Upper lobe of right lung (tissue), 1 donor: ENCODE data around the gene CEBPE. TPM values are rescaled to one million over a fixed set of nuclear protein-coding genes. Genes with fewer than 3 reads are reported as not detected.

Source experiments
- ATAC-seq: fragments of 200-7000 bp; cut with Tn5 transposase; one replicate; pipeline ENCODE4 v1.9.1; 2020; ENCODE audit warnings: mild to moderate bottlenecking, moderate library complexity
- DNase-seq: peaks from one replicate; pipeline ENCODE4 v3.0.0-alpha.2; 2020
- H3K27ac ChIP-seq: fragments of 200-600 bp; one replicate; pipeline ENCODE4 v1.8.0; 2022
- H3K27me3 ChIP-seq: fragments of 200-600 bp; one replicate; pipeline ENCODE4 v1.8.0; 2022; ENCODE audit warnings: mild to moderate bottlenecking
- H3K36me3 ChIP-seq: fragments of 200-600 bp; one replicate; pipeline ENCODE4 v1.8.0; 2022
- H3K4me1 ChIP-seq: fragments of 200-600 bp; one replicate; pipeline ENCODE4 v1.8.0; 2022
- H3K4me3 ChIP-seq: fragments of 200-600 bp; one replicate; pipeline ENCODE4 v1.8.0; 2022; ENCODE audit warnings: mild to moderate bottlenecking
- H3K9me3 ChIP-seq: fragments of 200-600 bp; one replicate; pipeline ENCODE4 v1.8.0; 2022
- CTCF ChIP-seq: fragments of 200-600 bp; IDR thresholded peaks from one replicate; pipeline ENCODE4 v1.8.0; 2022; ENCODE audit warnings: antibody characterized with exemption
- intact Hi-C: fragments of 100-400 bp; cut with DNase I; formaldehyde crosslinking; loops from one replicate; pipeline ENCODE4 v1.11.0; 2022
- total RNA-seq: library from RNA; stranded (reverse); fragmentation: NEBNext Ultra II Directional; extraction: Animal tissue kit (Norgen Biotek cat#: 25700); gene quantifications from one replicate; pipeline ENCODE4 v1.2.1, GENCODE V29; 2021
- donor health status: DM: no; HTN: yes; CAD: no; lungs with severe emphysema.

Gene CEBPE
- total RNA-seq, 1 donor from 2014 or later: not detected

GRCh38 chr14:23102801-23103200 lies 16.3 kb downstream of the CEBPE start:
- no peak for ATAC-seq

GRCh38 chr14:23101986-23102625 lies 16.9 kb downstream of the CEBPE start:
- no peak overlapping the region for H3K4me3 ChIP-seq
- no peaks in the 10 kb centered on the region for H3K9me3 ChIP-seq
- peaks cover 20% of the 10 kb centered on the region for H3K36me3 ChIP-seq
- no peaks in the 10 kb centered on the region for H3K27me3 ChIP-seq
- peaks cover 26% of the 10 kb centered on the region for H3K4me1 ChIP-seq
- no peak for TF ChIP-seq CTCF
- intact Hi-C loops: no loop called here
- ATAC-seq (no peak), DNase-seq (no peak)
- H3K27ac ChIP-seq: no peak overlapping the region

More at GRCh38 chr14:23102801-23103200, 16.3 kb downstream of the CEBPE start:
- TF ChIP-seq CTCF: no peak
- Histone ChIP-seq H3K27ac (no peak overlapping the region), H3K9me3 (no peaks in the 10 kb centered on the region), H3K27me3 (no peaks in the 10 kb centered on the region), H3K4me3 (no peak overlapping the region), H3K4me1 (peaks cover 19% of the 10 kb centered on the region), H3K36me3 (peaks cover 15% of the 10 kb centered on the region)
- no peak for DNase-seq
- intact Hi-C loops: no loop called here

- peaks cover 20% of the 10 kb centered on the region for H3K36me3 ChIP-seq
- intact Hi-C loops: no loop called here
- ATAC-seq (no peak), DNase-seq (no peak)
- no peak for TF ChIP-seq CTCF
- no peaks in the 10 kb centered on the region for H3K27me3 ChIP-seq
- H3K27ac ChIP-seq: no peak overlapping the region
- peaks cover 33% of the 10 kb centered on the region for H3K4me1 ChIP-seq
- no peak overlapping the region for H3K4me3 ChIP-seq
- H3K9me3 ChIP-seq: no peaks in the 10 kb centered on the region
These were observed 17.7 kb downstream of the CEBPE start for GRCh38 chr14:23101213-23101970.

- no peak for ATAC-seq
These were observed 19.7 kb downstream of the CEBPE start for GRCh38 chr14:23099212-23099861.

GRCh38 chr14:23097786-23098185 lies 21.3 kb downstream of the CEBPE start:
- Histone ChIP-seq H3K4me1 (peaks cover 45% of the 10 kb centered on the region), H3K27ac (no peak overlapping the region), H3K4me3 (no peak overlapping the region), H3K27me3 (no peaks in the 10 kb centered on the region), H3K9me3 (no peaks in the 10 kb centered on the region), H3K36me3 (peaks cover 24% of the 10 kb centered on the region)
- DNase-seq: no peak
- no peak for ATAC-seq
- intact Hi-C loops: no loop called here
- TF ChIP-seq CTCF: no peak

More at GRCh38 chr14:23099212-23099861, 19.7 kb downstream of the CEBPE start:
- no peak overlapping the region for H3K4me3 ChIP-seq
- peaks cover 33% of the 10 kb centered on the region for H3K4me1 ChIP-seq
- H3K36me3 ChIP-seq: peaks cover 20% of the 10 kb centered on the region
- peak overlapping the region; percentile 34 for H3K27ac ChIP-seq
- DNase-seq: no peak
- no peaks in the 10 kb centered on the region for H3K27me3 ChIP-seq
- H3K9me3 ChIP-seq: no peaks in the 10 kb centered on the region
- no peak for TF ChIP-seq CTCF
- intact Hi-C loops: no loop called here
